Esophagus squamous epithelium (tissue), 4 donors: Measurements from ENCODE around the gene MGST3.

ENCODE experiments used
- CTCF ChIP-seq, 6 experiments: fragments of 450-650 bp in 4 of 6; fragments of 200-600 bp in 2 of 6; sonication (generic) in 2 of 6; IDR thresholded peaks; one replicate each; pipeline ENCODE4 v1.5.1; 2016 to 2019; ENCODE audit warnings: antibody characterized with exemption in 6 of 6, mild to moderate bottlenecking in 4 of 6, moderate library complexity in 4 of 6
- POLR2A ChIP-seq, 4 donors: fragments of 450-650 bp; IDR thresholded peaks; one replicate each; pipeline ENCODE4 v1.6.1; 2017; ENCODE audit warnings: antibody characterized with exemption in 4 of 4, mild to moderate bottlenecking in 4 of 4, moderate library complexity in 3 of 4

- TF ChIP-seq CTCF (IDR thresholded peaks at IDR 0.05), result no peak
- no peak for TF ChIP-seq POLR2A (IDR thresholded peaks at IDR 0.05)
These were observed 32.4 kb upstream of the MGST3 start for GRCh38 chr1:165598676-165599059.
